ENCODE results near the gene LRRFIP1.
"Not testable (repeated sequence)": the region's sequence is repeated elsewhere in the genome, so short reads cannot be mapped to it uniquely, and the experiment has no call there.

Gene LRRFIP1

GRCh38 chr2:237597196-237598145 lies 29.9 kb upstream of the LRRFIP1 start:
- DNase-seq: no peak

DNA sequence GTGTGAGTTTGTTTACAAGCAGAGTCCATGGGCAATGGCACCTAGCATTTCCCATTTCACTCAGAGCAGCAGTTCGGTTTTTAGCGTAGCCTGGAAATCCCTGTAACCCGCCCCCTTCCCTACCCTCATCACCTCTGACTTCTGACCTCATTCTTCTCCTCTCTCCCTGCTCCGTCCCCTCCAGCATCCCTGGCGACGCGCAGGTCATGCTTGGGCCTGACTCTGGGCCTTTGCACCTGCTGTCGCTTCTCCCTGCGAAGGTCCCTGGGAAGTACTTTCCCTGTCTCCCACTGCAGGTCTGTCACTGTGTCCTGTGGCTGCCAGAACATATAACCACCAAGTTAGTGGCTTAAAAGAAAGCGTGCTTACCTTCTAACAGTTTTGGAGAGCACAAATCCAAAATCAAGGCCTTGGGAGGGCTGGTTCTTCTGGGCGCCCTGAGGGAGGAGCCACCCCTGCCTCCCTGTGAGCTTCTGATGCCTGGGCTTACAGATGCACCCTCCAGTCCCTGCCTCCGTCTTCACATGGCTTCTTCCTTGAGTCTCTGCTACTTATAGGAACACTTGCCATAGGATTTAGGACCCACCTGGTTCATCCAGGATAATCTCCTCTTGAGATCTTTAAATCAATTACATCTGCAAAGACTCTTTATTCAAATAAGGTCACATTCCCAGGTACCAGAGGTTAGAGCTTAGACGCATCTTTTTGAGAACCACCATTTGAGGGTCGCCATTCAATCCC lies 28.7 kb upstream of the LRRFIP1 start:
- no peak for DNase-seq

DNA sequence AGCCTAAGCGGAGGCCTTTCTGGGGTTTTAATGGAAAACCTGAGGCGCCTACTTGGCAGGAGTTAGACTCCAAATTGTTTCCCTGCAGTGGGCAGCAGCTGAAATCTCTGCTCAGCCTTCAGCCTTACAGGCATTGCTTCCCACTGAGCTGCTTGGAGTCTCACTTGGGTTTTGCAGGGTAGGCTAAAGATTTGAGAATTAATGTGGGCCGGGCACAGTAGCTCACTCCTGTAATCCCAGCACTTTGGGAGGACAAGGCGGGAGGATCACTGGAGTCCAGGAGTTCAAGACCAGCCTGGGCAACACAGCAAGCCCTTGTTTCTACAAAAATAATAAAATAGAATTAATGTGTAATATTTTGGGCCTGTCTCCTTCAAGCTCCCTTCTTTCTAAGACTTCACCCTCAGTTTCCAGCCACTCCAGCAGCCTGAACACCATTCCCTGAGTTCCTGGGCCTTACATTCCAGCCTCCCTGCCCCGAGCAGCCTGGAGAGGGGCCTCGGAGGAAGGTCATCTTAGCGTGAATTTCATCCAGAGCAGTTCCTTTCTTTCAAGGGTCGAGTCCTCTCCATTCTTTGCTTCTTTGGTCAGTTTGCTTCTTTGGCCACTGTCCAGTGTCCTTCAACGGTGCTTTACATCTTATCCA lies 27.8 kb upstream of the LRRFIP1 start:
- no peak for DNase-seq

DNA sequence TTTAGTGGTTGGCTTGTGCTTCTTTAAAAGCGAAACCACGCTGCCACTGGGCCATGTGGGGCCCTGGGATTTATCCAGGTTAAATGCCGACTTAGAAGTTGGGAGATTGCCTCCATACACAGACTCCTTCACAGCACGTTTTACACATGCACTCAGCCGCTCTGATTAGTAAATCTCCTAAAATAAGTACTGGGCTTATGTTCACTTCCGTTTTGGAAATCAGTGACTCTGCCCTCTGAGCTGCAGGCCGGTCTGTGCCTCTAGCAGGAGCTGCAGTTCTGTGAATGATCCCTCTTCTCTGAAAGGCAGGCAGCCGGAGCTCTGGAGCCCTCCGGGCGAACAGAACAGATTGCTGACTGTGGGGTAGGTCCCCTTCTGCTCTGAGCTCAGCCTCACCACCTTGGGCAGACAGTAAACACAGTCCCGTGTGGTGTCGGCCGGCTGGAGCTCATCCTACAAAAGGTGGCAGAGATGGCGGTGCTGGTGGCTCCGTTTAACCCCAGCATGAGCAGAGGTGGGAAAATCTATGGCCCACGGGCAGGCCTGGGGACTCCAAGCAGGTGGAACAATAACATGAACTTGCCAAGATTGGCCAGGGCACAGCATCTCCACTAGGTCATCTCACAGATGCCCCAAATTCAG lies 27.1 kb upstream of the LRRFIP1 start:
- DNase-seq: no peak

DNA sequence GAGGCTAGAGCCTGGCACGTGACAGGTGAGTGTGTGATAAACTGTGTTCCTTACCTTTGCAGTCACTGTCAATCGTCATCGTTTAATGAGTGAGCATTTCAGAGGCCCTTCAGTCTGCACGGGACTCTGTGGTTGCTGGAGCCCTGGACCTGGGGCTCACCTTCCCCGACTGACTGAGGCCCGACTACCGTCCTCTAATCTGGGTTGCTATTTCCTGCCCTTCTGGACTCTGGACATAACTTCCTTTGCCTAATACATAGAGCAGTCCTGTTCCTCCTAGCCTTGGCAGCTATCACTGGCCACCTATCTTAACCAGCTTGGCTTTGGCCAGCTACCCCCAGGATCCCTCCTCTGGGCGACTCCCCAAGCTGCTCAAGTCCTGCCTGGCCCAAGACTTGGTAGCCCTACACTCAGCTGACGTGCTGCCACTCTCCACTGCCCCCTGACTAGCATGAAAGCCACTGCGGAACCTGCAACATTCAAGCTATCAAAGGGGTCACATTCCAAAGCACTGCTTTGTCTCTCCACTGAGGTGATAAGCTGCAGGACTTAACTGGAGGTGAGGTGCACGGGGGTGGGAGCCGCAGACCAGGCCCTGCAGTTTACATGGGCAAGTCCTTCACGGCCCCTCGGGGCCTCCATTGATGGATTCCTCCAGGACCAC lies 25.8 kb upstream of the LRRFIP1 start:
- no peak for DNase-seq

DNA sequence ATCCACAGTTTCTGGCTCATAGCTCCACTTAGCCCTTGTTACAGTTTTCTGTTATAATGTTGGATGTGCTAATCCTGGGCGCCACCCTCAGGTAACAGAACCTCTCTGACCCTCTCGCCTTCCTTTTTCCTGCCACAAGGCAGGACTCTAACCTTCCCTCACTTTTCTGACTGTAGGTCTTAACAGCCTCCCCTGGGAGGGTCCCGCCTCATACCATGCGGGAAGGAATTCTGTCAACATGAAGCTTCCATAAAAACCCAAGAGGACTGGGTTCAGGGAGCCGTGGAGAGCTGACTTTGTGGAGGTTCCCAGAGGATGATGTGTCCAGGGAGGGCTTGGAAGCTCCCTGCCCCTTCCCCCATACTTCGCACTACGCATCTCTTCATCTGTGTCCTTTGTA lies 25.0 kb upstream of the LRRFIP1 start:
- DNase-seq: no peak

- no peak for DNase-seq
Observed at GRCh38 chr2:237603049-237603717, 24.2 kb upstream of the LRRFIP1 start.

DNA sequence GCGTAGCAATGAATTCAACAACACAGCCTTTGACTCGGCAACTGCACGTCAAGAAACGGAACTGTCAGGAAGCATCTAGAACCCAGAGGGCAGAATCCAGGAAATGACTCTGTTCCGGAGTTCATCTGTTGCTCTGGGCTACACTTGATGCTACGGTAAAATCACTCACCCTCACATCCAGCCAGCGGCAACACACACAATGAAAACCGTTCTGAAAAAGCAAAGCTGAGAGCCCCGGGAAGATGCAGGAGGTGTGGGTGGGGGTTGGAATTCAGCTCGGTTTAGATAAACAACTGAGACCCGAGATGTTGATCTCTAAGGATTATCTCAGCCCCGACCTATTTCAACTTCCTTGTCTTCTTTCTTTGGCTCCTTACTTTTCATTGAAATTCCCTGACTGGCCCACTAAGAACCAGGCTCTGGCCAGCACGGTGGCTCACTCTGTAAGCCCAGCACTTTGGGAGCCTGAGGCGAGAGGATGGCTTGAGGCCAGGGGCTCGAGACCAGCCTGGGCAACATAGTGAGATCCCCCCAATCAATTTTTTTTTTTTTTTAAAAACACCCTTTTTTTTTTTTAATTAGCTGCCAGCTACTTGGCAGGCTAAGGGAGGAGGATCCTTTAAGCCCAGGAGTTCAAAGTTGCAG lies 23.5 kb upstream of the LRRFIP1 start:
- DNase-seq: no peak

DNA sequence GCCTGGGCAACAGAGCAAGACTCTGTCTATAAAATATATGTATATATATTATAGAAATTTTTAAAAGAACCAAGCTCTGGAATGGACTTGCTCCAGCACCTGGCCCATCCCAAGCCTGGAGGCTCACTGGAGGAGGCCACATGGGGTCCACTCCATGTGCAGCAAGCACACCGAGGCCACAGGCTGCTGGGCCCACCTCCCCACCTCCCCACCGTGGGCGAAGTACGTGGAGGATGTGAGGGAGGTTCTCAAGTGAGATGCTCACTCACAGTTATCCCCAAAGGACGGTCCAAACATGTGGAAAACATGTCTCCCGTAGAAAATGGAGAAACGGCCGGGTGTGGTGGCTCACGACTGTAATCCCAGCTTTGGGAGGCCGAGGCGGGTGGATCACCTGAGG lies 23.0 kb upstream of the LRRFIP1 start:
- no peak for DNase-seq

DNA sequence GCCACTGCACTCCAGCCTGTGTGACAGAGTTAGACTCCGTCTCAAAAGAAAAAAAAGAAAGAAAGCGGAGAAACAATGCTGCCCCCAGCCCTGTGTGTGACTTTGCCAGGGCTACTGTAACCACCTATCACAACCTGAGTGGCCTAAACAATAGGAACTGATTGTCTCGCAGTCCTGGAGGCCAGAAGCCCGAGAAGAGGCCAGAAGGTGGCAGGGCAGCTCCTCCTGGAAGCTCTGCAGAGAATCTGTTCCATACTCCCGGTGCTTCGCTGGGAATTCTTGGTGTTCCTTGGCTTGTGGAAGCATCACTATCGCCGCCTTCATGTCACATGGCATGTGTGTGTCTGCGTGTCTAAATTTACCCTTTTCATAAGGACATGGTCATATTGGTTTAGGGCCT lies 22.4 kb upstream of the LRRFIP1 start:
- DNase-seq: no peak

DNA sequence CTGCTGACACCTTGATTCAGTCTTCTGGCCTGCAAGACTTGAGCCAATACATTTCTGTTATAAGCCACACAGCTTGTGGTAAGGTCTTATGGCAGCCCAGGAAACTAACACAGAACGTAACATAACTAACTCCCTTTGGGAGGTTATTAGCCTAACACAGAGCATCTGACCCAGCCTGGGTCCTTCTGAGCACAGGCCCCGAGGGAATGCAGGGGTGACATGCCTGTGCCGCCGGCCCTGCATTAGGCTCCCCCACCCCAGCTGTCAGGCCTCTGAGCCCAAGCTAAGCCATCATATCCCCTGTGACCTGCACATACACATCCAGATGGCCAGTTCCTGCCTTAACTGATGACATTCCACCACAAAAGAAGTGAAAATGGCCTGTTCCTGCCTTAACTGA lies 20.9 kb upstream of the LRRFIP1 start:
- DNase-seq: not testable (repeated sequence)

GRCh38 chr2:237612527-237613357 lies 14.6 kb upstream of the LRRFIP1 start:
- DNase-seq: no peak

DNA sequence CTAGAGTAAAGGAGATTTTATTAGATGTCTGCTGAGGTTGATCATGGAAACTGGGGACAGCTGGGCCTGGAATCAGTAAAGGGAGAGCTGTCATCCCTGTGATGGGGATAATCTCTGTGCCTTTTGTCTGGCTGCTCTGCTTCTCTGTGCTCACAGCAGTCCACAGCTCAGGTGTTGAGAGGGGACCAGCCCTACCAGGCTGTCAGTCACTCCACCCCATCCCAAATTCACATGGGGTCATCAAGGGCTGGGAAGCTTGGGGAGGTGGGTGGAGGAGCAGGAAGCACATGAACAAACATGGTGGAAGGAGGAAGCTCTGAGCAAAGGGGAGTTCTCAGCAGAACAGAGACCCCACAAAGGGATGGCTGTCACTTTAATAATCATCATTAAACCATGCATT lies 13.7 kb upstream of the LRRFIP1 start:
- DNase-seq: no peak

GRCh38 chr2:237614151-237614720 lies 13.2 kb upstream of the LRRFIP1 start:
- DNase-seq: no peak

DNA sequence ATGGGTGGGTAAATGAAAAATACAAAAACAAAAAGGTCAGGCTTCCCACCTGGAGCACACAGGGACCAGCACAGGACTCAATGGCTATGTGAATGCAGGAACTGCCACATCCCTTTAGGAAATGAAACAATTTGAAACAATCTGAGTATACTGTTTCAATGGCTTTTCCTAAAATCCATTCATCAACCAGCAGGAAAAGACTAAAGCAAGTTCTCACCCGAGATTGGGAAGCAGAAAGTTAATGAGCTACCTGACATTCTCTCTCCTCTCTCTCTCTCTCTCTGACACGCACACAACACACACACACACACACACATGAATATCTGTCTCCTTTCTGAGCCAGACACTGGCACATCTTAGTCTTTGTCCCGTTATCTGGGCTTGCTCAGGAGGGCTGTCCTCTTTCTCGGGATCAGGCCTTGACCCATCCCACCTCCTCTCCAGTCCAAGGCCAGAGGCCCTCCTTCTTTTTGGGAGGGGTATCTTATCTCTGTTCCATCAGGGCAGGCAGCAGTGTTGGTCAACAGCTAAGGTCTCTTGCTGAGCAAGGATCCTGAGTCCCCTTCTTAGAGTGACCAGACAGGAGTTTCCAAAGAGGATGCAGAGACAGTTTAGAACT lies 11.6 kb upstream of the LRRFIP1 start:
- DNase-seq: no peak

DNA sequence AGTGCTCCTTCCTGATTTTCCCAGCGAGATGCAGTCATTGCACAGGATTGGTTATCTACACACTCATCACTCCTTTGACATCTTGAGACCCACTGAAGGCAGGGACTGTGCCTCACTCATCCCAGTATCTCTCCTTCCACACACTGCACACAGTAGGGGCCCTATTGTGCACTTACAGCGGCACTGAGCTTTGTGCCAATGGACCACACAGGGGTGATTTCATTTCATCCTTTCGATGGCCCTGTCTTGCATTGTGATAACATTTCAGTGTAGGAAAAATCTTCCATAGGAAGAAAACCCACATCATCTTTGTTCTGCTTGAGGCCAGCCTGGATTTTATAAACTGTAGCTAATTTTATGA lies 11.0 kb upstream of the LRRFIP1 start:
- no peak for DNase-seq

DNA sequence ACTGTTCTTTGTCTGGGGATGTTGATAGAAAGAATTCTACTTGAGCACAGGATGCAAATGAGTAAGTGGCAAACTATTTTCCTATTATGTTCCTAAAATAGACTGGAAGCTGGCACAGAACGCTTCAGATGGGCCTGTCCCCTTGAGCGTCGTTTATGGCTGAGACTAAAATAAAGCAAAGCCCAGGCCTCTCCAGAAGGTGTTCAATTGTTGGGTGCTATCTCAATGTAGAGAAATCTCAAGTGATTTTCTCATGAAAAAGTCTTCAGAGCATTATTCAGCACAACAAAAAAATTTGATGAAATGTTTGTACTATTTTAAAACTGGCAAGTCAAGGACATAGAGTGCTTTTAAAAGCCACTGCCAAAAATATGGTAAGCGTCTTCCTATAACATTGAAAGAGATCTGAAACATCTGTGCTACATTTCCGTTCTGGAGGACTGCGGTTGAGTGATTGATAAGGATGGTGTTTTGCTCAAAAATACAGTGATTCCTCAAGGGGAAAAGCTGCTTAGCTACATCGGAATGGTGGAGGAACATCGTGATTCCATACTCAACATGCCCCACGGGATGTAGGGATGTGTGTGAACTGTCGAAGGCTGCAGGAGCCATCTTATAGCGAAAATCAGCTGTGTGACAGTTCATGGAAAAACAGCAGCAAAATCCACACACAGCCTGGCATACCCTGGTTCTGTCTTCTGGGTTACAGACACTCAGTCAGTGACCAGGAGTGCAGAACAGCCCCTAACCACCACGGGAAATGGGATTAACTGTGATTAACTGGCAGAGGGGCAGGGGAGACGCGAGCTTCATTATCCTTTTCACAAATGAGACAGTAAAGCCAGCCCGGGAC lies 10.4 kb upstream of the LRRFIP1 start:
- DNase-seq: no peak

DNA sequence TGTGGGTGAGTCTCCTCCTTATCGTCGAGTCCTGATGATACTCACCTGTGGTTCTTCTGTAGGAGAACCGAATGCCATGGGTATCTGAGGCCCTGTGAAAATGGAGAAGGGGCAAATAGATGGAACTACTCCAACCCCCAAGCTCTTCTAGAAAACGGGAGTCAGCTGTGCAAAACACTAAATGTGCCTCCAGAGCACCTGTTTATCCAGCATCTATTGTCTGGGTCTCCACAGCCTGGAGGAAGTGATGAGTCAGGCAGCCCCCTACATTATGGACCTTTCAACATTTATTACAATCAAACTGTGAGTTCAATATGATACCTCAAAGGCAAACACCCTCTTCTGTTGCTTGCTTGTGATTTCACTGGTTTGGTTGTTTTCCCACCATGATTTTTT lies 9.8 kb upstream of the LRRFIP1 start:
- DNase-seq: no peak

DNA sequence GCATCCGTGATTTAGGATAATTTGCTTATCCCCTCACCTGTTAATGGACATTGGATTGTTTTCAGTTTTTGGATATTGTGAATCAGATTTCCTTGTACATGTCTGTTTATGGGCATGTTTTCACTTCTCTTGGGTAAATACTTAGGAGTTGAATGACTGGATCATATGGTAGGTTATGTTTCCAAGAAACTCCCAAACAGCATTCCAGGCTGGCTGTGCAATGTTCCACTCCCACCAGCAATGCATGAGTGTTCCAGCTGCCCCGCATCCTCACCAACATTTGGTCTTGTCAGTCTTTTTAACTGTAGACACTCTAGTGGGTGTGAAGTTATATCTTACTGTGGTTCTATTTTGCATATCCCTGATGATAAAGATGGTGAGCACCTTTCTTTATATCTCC lies 8.9 kb upstream of the LRRFIP1 start:
- no peak for DNase-seq
